ENCODE measurements around the gene LRBA. TPM values are rescaled to one million over a fixed set of nuclear protein-coding genes. Genes with fewer than 3 reads are reported as not detected.

Gene LRBA
- total RNA-seq, 1 experiment from 2014 or later: 69.1 TPM

GRCh38 chr4:150805183-150806025 lies 209.7 kb downstream of the LRBA start:
- POLR2A ChIA-PET: no interaction called here
- Mint-ChIP-seq H3K4me1 (no peaks in the 10 kb centered on the region), H3K4me3 (no peak overlapping the region), H3K27ac (no peak overlapping the region), H3K36me3 (0 out of 2 replicates have a peak, but pooled peaks cover 3% of the 10 kb centered on the region), H3K9me3 (no peaks in the 10 kb centered on the region), H3K27me3 (ENCODE audit: low read depth) (no peaks in the 10 kb centered on the region)
- ATAC-seq: no peak
- CTCF ChIA-PET: no interaction called here
- TF ChIP-seq EMX1 (CRISPR knock-in tag; IDR thresholded peaks at IDR 0.05): no peak
- no peak for TF ChIP-seq GABPB1 (CRISPR knock-in tag; IDR thresholded peaks at IDR 0.05)
- no peak for TF ChIP-seq MYBL2 (CRISPR knock-in tag; IDR thresholded peaks at IDR 0.05)
- TF ChIP-seq ZBTB43 (CRISPR knock-in tag; IDR thresholded peaks at IDR 0.05): no peak
- no peak for TF ChIP-seq ATF1 (CRISPR knock-in tag; IDR thresholded peaks at IDR 0.05)
- no peak for TF ChIP-seq PRDM15 (CRISPR knock-in tag; IDR thresholded peaks at IDR 0.05)
- TF ChIP-seq NFATC4 (CRISPR knock-in tag; IDR thresholded peaks at IDR 0.05): no peak
- no peak for TF ChIP-seq JAZF1 (CRISPR knock-in tag; IDR thresholded peaks at IDR 0.05)
- no peak for TF ChIP-seq CDX4 (CRISPR knock-in tag; IDR thresholded peaks at IDR 0.05; ENCODE audit: borderline replicate concordance)
- TF ChIP-seq MXD4 (CRISPR knock-in tag; IDR thresholded peaks at IDR 0.05; ENCODE audit: borderline replicate concordance): no peak
- TF ChIP-seq TP53 (CRISPR knock-in tag; IDR thresholded peaks at IDR 0.05): no peak
- no peak for TF ChIP-seq ZNF532 (CRISPR knock-in tag; IDR thresholded peaks at IDR 0.05; ENCODE audit: borderline replicate concordance)
- TF ChIP-seq ZNF263 (CRISPR knock-in tag; IDR thresholded peaks at IDR 0.05; ENCODE audit: low read depth): no peak
- DNase-seq (ENCODE audit: low spot score): no peak

- H3K36me3 Mint-ChIP-seq: no peaks in the 10 kb centered on the region
- H3K4me1 Mint-ChIP-seq: peaks cover 3% of the 10 kb centered on the region; the same call in 1 of the 2 replicates
- ATAC-seq (no peak), DNase-seq (ENCODE audit: low spot score) (no peak)
- POLR2A ChIA-PET: no interaction called here
- no peaks in the 10 kb centered on the region for H3K9me3 Mint-ChIP-seq
- TF ChIP-seq FOXP4 (CRISPR knock-in tag; IDR thresholded peaks at IDR 0.05): no peak
- H3K27me3 Mint-ChIP-seq (ENCODE audit: low read depth): no peaks in the 10 kb centered on the region
- no peak overlapping the region for H3K4me3 Mint-ChIP-seq
- H3K27ac Mint-ChIP-seq: no peak overlapping the region
- CTCF ChIA-PET: no interaction called here
Measured at GRCh38 chr4:150801833-150802232, 213.3 kb downstream of the LRBA start.
